GM19452 (cell line): ENCODE data around the gene ALG3.
A peak's percentile ranks its signal among the peaks of the same experiment; 100 is the strongest.

Experiments
- ATAC-seq: cut with Tn5 transposase; IDR thresholded peaks from one replicate; pipeline ENCODE4 v1.9.1; 2021; ENCODE audit not compliant: unreplicated experiment

ALG3 gene

GRCh38 chr3:184260724-184261269, 12.0 kb upstream of the ALG3 start:
- ATAC-seq: no peak

GRCh38 chr3:184259878-184260723, 11.3 kb upstream of the ALG3 start:
- ATAC-seq: no peak

GRCh38 chr3:184259396-184259877, 10.7 kb upstream of the ALG3 start:
- no peak for ATAC-seq

- no peak for ATAC-seq
Observed at GRCh38 chr3:184258926-184259325, 10.2 kb upstream of the ALG3 start.

- ATAC-seq: no peak
Observed at GRCh38 chr3:184257083-184257915, 8.5 kb upstream of the ALG3 start.

GRCh38 chr3:184255291-184256039, 6.7 kb upstream of the ALG3 start:
- no peak for ATAC-seq

- ATAC-seq: peak; percentile 74
Observed at GRCh38 chr3:184250167-184250828, 1.5 kb upstream of the ALG3 start.

GRCh38 chr3:184249412-184250166, 827 bp upstream of the ALG3 start, which contains the start of gene EEF1AKMT4:
TSS of gene EEF1AKMT4 (plus strand) at chr3:184249672. CDS start at chr3:184249695, 23 bp downstream.
- peak; percentile 85 for ATAC-seq

- ATAC-seq: no peak
Observed at GRCh38 chr3:184242297-184242685, 6.5 kb downstream of the ALG3 start.

- ATAC-seq: no peak
Observed at GRCh38 chr3:184241447-184242296, 7.1 kb downstream of the ALG3 start.

GRCh38 chr3:184241141-184241446, 7.7 kb downstream of the ALG3 start:
- no peak for ATAC-seq

- ATAC-seq: no peak
Observed at GRCh38 chr3:184240384-184241140, 8.2 kb downstream of the ALG3 start.

- ATAC-seq: no peak
Observed at GRCh38 chr3:184239708-184240107, 9.1 kb downstream of the ALG3 start.

- no peak for ATAC-seq
Observed at GRCh38 chr3:184239221-184239620, 9.5 kb downstream of the ALG3 start.

GRCh38 chr3:184238246-184238818, 10.4 kb downstream of the ALG3 start:
- no peak for ATAC-seq

GRCh38 chr3:184237807-184238206, 11.0 kb downstream of the ALG3 start:
- ATAC-seq: no peak

GRCh38 chr3:184237211-184237610, 11.6 kb downstream of the ALG3 start:
- no peak for ATAC-seq

GRCh38 chr3:184236636-184237035, 12.1 kb downstream of the ALG3 start:
- no peak for ATAC-seq
